Measurements from ENCODE around the gene RIF1.

RIF1 gene

DNA sequence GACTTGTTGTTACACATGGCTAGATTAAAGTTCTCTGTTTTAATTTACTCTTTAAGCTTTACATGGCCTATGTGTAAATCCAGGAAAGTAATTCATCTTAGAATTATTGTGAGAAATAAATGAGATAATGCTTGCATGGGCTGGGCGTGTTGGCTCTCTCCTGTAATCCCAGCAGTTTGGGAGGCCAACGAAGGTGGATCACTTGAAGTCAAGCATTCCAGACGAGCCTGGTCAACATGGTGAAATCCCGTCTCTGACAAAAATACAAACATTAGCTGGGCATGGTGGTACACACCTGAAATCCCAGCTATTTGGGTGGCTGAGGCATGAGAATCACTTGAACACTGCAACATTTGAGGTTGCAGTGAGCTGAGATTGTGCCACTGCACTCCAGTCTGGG lies 4.3 kb upstream of the RIF1 start:
- Histone ChIP-seq H3K79me2 (ENCODE audit: insufficient read depth, low read length) (peaks cover 7% of the 10 kb centered on the region), H3K9me2 (replicated peaks; ENCODE audit: low read depth, low read length) (no peaks in the 10 kb centered on the region), H3F3A (ENCODE audit: low read depth) (no peaks in the 10 kb centered on the region), H2AFZ (ENCODE audit: low read length) (no peak overlapping the region), H3K4me3 (ENCODE audit: low read length, poor library complexity, severe bottlenecking) (no peak overlapping the region), H3K36me3 (ENCODE audit: insufficient read depth, low read length) (no peaks in the 10 kb centered on the region), H3K4me2 (ENCODE audit: low read depth, low read length, poor library complexity, severe bottlenecking) (no peak overlapping the region), H3K9ac (ENCODE audit: low read depth, low read length, poor library complexity, severe bottlenecking) (no peak overlapping the region), H3K9me3 (ENCODE audit: insufficient read depth, low read depth, low read length) (no peaks in the 10 kb centered on the region), H4K20me1 (ENCODE audit: insufficient read depth, low read length, poor library complexity, severe bottlenecking) (peaks cover 7% of the 10 kb centered on the region), H3K4me1 (ENCODE audit: insufficient read depth, low read length, poor library complexity, severe bottlenecking) (no peaks in the 10 kb centered on the region), H3K27me3 (ENCODE audit: insufficient read depth, low read length, poor library complexity, severe bottlenecking) (peaks cover 4% of the 10 kb centered on the region)
- no peak for TF ChIP-seq EZH2phosphoT487 (IDR thresholded peaks at IDR 0.05; ENCODE audit: borderline replicate concordance)
- TF ChIP-seq, protein P1, sequence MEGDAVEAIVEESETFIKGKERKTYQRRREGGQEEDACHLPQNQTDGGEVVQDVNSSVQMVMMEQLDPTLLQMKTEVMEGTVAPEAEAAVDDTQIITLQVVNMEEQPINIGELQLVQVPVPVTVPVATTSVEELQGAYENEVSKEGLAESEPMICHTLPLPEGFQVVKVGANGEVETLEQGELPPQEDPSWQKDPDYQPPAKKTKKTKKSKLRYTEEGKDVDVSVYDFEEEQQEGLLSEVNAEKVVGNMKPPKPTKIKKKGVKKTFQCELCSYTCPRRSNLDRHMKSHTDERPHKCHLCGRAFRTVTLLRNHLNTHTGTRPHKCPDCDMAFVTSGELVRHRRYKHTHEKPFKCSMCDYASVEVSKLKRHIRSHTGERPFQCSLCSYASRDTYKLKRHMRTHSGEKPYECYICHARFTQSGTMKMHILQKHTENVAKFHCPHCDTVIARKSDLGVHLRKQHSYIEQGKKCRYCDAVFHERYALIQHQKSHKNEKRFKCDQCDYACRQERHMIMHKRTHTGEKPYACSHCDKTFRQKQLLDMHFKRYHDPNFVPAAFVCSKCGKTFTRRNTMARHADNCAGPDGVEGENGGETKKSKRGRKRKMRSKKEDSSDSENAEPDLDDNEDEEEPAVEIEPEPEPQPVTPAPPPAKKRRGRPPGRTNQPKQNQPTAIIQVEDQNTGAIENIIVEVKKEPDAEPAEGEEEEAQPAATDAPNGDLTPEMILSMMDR (conservative IDR thresholded peaks at IDR 0.05; ENCODE audit: low read length) = no peak

DNA sequence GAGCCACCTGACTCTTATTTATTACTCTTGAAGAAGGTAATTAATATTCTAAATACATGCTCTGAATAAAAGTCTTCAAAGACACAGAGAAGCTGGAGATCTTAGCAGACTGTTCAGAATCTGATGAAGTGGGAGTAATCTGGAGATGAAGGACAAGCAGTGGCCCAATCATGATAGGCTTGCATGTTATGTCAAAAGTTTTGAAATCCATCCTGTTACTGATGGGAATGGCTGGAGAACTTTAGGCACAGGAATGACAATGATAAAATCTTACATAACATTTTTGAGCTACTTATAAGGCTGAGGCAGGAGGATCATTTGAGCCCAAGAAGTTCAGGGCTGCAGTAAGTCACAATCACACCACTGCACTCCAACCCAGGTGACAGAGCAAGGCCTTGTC lies 2.4 kb upstream of the RIF1 start:
- no peak overlapping the region for H3K4me3 ChIP-seq (ENCODE audit: low read length, poor library complexity, severe bottlenecking)
- H2AFZ ChIP-seq (ENCODE audit: low read length) = no peak overlapping the region
- H3K27me3 ChIP-seq (ENCODE audit: insufficient read depth, low read length, poor library complexity, severe bottlenecking) = peaks cover 4% of the 10 kb centered on the region
- peaks cover 26% of the 10 kb centered on the region for H4K20me1 ChIP-seq (ENCODE audit: insufficient read depth, low read length, poor library complexity, severe bottlenecking)
- H3K9me2 ChIP-seq (replicated peaks; ENCODE audit: low read depth, low read length) = no peaks in the 10 kb centered on the region
- H3K9ac ChIP-seq (ENCODE audit: low read depth, low read length, poor library complexity, severe bottlenecking) = no peak overlapping the region
- no peak overlapping the region for H3K4me2 ChIP-seq (ENCODE audit: low read depth, low read length, poor library complexity, severe bottlenecking)
- peaks cover 5% of the 10 kb centered on the region; the same call in 1 of the 2 replicates for H3K36me3 ChIP-seq (ENCODE audit: insufficient read depth, low read length)
- TF ChIP-seq EZH2phosphoT487 (IDR thresholded peaks at IDR 0.05; ENCODE audit: borderline replicate concordance) = no peak
- TF ChIP-seq, protein P1 (conservative IDR thresholded peaks at IDR 0.05; ENCODE audit: low read length) = no peak
- peaks cover 16% of the 10 kb centered on the region for H3K4me1 ChIP-seq (ENCODE audit: insufficient read depth, low read length, poor library complexity, severe bottlenecking)
- H3K79me2 ChIP-seq (ENCODE audit: insufficient read depth, low read length) = peaks cover 26% of the 10 kb centered on the region
- no peaks in the 10 kb centered on the region for H3K9me3 ChIP-seq (ENCODE audit: insufficient read depth, low read depth, low read length)
- H3F3A ChIP-seq (ENCODE audit: low read depth) = no peaks in the 10 kb centered on the region

DNA sequence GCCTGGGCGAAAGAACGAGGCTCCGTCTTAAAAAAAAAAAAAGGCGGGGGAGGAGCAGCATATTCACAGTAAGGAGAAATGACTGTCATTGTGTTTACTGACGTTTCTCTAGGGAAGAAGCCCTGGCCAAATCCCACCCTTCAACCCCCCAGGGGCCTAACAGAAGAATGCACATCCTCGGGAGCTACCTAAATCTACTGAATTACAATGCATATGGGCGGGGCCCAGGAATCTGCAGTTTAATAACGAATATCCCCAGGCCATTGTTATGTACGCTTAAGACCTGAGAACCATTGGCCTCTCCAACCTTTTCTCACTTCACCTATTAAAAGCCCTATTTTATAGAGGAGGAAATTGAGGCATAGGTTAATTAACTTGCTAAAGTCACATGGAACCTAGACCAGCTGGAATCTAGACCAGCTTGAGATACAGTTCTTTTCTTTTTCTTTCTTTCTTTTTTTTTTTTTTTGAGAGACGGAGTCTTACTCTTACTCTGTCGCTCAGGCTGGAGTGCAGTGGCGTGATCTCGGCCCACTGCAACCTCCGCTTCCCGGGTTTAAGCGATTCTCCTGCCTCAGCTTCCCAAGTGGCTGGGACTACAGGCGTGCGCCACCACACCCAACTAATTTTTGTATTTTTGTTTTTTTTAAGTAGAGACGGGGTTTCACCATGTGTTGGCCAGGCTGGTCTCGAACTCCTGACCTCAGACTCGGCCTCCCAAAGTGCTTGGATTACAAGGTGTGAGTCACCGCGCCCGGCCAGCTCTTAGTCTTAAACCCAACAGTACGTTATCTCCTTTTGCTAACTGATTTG lies 708 bp upstream of the RIF1 start:
- Histone ChIP-seq H3K9me2 (replicated peaks; ENCODE audit: low read depth, low read length) (no peaks in the 10 kb centered on the region), H3K36me3 (ENCODE audit: insufficient read depth, low read length) (peaks cover 14% of the 10 kb centered on the region; the same call in 1 of the 2 replicates), H3K4me2 (ENCODE audit: low read depth, low read length, poor library complexity, severe bottlenecking) (peak overlapping the region; percentile 88), H3K79me2 (ENCODE audit: insufficient read depth, low read length) (peaks cover 43% of the 10 kb centered on the region), H3F3A (ENCODE audit: low read depth) (no peaks in the 10 kb centered on the region), H3K9me3 (ENCODE audit: insufficient read depth, low read depth, low read length) (no peaks in the 10 kb centered on the region), H3K9ac (ENCODE audit: low read depth, low read length, poor library complexity, severe bottlenecking) (peak overlapping the region; percentile 98), H3K27me3 (ENCODE audit: insufficient read depth, low read length, poor library complexity, severe bottlenecking) (peaks cover 4% of the 10 kb centered on the region), H4K20me1 (ENCODE audit: insufficient read depth, low read length, poor library complexity, severe bottlenecking) (peaks cover 43% of the 10 kb centered on the region), H2AFZ (ENCODE audit: low read length) (peak overlapping the region; percentile 97), H3K4me3 (ENCODE audit: low read length, poor library complexity, severe bottlenecking) (peak overlapping the region; percentile 100), H3K4me1 (ENCODE audit: insufficient read depth, low read length, poor library complexity, severe bottlenecking) (peaks cover 26% of the 10 kb centered on the region)
- no peak for TF ChIP-seq EZH2phosphoT487 (IDR thresholded peaks at IDR 0.05; ENCODE audit: borderline replicate concordance)
- TF ChIP-seq, protein P1 (conservative IDR thresholded peaks at IDR 0.05; ENCODE audit: low read length) = no peak
